NCI-H82 treated with DMSO at 0.1 percent for 48 hours (cell line): ENCODE results near the gene SPNS2.

Experiments
- DNase-seq: peaks from one replicate; lab custom pipeline; 2025; ENCODE audit not compliant: unreplicated experiment; lab: John Stamatoyannopoulos, UW

The SPNS2 gene

DNA sequence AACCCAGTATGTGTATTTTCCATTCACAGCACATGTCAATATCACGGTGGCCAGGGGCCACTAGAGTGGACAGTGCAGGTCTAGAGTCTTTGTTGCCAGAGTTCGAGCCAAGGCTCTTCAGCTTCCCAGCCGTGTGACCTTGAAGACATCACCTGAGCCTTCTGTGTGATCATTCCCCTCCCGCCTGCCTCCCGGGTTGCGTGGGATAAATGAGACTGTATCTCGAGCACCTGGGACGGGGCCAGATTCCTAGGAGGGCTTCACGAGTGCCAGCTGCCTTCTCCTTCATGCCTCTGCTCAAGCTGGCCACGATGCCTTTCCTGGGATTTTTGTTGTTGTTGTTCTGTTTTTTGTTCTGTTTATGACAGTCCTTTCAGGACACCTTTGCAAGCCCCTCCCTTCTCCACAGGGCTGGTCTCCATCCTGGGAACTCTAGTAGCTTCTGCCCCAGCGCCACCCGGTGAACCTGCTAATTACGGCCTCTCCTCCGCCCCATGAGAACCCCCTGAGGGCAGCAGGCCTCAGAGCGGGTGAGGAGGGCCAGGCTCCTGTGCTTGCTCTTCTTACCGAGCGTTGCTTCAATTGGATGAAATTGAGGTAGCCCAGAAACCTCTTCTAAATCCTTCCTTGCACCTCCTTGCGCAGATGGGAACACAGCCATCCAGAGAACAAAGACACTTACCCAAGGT, 3.9 kb downstream of the SPNS2 start:
- DNase-seq, result no peak

DNA sequence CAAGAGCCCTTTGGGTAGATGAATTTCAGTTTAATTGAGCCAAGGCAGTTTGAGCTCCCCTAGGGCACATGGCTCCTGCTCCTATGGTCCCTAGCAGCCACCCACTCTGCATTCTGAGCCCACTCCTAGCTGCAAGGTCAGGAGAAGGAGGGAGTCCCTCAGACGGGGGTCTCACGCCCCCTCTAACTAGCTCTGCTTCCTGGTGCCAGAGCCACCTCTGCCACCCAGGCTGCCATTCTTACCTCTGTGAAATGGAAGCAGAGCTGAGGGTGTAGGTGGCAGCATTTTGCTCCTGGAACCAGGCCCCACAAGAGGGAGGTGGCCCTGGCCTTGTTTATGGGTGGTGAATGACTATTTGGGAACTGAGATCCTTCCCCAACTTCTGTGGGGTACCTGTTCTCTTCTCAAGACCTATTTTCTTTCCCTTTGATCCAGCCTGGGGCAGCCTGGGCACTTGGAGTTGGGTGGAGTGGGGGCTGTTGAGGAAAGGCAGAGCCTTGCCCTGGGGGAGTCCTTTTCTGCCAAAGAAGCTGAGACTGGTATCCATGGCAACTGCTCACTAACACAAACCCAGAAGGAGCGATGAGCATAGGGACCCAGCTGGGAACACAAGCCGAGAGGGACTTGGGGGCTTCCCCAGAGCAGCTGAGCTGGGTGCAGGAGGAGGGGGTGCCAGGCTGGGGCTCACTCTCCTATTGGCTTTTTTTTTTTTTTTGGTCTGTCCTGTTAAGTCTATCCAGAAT, 4.8 kb downstream of the SPNS2 start:
- no peak for DNase-seq

DNA sequence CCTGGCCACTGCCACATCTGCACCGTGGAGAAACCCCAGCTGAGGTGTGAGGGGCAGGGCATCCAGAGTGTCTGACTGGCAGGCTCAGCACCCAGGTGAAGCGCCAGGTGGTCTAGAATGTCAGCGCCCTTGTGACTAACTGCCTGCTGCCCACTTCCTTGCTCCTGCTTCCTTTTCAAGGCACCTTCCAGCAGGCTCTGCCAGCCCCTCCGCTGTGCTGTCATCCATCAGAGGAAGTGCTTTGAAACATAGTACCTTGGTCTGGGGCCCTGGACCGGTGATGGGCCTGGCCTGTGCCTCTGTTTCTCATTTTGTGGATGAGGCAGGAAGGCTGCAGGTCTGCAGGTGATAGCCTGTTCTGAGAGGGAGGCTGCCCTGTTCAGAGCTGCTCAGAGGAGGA, 5.5 kb downstream of the SPNS2 start:
- DNase-seq, result no peak

DNA sequence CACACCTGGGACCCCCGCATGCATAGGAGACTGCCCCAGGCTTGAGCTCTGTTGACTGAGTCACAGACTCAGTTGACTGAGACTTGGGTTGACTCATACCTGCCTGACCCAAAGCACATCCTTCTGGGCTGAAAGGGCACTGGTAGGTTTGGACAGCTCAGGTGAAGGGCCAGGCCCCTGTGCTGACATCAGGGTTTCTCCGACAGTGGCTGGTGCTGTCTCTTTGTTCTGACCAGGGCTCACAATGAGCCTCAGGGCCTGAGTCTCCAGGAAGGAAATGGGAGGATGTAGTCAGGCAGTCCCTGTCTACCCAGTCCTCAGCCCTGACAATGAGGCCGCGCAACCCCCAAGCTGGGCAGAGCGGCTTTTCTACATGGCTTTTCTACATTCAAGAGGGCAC, 6.5 kb downstream of the SPNS2 start:
- DNase-seq, result no peak

DNA sequence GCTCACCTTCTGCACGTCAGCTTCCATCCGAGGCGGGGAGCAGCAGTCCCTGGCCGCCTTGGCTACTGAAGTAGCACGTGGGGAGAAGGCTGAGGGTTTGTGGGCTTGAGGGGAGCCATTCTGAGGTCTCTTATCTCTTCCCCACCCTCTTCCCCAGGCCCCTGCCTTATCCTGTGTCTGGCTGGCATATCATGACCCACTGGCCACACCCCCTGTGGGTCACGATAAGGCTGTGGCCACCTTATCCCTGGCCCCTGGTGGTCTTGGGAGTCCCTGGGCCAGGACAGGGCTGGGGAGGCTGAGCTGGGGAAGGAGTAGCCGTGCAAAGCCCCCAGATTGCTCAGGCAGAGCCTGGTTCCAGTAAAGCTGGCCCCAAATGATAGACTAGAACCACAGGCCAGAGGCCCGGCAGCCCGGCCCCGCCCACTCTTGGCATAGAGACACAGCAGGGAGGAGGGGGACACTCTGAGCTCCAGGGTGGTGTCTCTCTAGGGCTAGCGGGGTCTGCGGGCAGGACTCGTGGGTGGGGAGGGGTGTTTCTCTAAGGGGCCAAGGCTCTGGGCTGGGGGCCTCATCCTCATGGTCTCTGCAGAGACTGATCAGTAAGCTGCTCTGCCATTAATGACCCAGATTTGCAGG, 7.6 kb downstream of the SPNS2 start:
- no peak for DNase-seq

DNA sequence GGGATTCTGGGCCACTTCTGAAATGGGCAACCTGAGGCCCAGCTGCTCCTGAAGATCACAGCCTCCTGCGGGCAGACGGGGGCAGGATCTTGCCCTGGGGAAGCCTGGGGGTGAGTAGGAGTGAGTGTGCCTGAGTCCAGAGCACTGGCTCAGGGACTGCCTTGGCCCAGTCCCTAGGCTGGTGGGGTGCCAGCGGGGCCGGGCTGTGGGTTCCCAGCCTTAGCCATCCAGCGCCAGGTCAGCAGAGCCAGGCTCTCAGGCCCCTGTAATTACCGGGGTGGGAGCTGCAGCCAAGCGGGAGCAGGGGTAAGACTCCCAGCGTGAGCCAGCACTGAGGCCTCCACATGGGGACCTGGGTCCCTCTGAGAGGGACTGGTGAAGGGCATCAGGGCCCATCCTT, 8.2 kb downstream of the SPNS2 start:
- no peak for DNase-seq

DNA sequence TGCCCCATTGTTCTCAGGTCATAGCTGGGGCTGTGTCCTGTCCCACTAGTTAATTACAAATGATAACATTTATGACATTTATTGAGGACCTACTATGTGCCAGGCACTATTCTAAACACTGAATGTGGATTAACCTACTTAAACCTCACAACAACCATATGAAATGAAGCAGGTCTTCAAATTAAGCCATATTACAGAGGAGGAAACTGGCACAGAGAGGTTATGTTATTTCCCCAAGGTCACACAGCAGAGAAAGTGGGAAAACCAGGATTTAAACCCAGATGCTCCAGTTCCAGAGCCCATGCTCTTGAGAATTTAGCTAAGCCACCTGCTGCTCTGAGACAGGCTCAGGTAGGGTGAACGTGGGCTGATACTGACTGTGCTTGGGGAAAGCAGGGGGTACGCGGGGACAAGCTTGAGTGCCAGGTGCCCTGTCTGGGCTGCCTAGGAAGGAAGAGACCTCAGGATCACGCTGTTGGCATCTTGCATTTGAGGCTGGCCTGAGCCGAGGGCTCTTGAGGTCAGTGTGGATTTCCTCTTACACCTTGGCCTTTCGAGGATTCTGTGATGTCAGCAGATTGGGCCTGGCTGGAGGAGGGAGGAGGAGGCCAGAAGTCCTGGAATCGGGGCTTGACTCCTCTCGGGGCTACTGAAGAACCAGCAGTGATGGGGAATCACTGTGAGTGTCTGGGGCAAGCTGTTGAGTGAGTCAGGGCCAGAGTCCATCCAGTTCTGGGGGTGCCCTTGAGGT, 8.9 kb downstream of the SPNS2 start:
- no peak for DNase-seq

DNA sequence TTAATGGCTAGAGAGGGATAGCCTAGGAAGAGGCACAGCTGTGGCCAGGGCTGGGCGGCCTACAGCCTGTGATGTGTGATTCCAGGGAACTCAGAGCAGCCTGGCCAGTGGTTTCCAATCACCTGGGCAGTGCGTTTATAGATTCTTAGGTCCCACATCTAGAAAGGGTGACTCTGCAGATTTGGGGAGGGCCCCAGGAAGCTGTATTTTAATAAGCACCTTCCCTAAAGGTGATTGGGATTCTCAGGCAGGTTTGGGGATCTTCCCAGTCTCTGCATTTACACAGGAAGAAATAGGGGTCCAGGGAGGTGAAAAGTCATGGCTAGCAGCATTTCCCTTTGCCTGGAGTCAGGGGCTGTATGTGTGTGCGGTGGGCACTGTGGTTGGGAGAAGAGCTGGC, 9.5 kb downstream of the SPNS2 start:
- DNase-seq, result no peak

DNA sequence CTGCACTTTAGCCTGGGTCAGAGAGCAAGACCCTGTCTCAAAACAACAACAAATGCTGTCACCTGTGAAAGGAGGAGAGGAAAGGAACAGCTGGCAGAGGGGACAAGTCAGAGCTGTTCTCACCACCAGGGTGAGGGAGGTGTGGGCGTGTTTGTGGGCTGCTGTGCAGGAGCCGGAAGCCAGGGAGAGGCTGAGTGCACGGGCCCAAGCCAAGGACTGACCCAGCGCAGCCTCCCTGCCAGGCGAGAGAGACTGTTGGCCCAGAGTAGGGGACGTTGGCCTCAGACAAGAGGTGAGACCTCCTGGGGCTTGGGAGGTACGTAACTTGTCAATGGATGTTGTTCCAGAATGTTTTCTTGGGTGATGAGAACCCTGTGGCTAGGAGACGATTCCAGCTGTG, 10.7 kb downstream of the SPNS2 start:
- no peak for DNase-seq

DNA sequence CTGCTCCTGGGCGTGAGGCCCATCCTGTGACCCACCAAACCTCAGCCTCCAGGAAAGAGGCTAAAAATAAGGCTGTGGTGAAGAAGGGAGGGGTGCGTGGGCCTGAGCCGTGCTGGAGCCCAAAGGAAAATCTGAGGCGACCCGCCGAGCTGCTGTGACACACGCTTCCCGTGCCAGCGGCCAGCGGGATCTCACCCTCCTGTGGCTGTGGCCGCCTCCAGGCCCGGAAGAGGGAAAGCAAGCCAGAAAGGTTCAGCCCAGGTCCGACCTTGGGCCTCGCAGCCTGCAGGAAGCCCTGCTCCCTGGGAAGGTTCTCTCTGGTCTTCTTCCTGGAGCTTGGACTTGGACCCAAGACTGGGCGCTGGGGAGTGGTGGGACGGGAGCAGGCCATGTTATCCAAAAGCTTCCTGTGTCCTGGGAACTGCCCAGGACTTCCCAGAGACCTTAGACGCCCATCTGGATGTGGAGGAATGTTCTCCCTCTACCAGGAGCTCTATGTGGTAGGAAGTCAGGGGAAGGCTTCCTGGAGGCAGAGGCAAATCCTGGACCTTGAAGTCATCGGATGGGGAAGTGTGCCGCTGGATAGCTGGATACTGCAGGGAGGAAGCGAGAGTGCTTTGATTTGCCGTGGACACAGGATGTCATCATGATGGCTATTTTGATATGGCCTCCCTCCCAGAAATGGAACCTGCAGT, 11.4 kb downstream of the SPNS2 start:
- no peak for DNase-seq

DNA sequence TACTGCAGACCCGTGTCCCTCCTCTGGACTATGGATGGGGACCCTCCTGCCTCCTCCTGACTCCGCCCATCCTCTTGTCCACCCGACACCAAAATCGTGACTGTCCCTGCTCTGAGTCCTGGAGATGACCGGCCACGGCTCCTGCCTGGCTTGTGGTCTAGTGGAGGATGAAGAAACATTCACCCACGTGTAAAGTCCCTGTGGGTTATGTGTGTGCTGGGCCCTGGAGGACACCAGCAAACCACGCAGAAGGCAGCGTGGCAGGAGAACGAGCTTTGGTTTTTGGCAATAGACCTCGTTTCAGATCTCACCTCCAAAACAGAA, 11.9 kb downstream of the SPNS2 start:
- no peak for DNase-seq

DNA sequence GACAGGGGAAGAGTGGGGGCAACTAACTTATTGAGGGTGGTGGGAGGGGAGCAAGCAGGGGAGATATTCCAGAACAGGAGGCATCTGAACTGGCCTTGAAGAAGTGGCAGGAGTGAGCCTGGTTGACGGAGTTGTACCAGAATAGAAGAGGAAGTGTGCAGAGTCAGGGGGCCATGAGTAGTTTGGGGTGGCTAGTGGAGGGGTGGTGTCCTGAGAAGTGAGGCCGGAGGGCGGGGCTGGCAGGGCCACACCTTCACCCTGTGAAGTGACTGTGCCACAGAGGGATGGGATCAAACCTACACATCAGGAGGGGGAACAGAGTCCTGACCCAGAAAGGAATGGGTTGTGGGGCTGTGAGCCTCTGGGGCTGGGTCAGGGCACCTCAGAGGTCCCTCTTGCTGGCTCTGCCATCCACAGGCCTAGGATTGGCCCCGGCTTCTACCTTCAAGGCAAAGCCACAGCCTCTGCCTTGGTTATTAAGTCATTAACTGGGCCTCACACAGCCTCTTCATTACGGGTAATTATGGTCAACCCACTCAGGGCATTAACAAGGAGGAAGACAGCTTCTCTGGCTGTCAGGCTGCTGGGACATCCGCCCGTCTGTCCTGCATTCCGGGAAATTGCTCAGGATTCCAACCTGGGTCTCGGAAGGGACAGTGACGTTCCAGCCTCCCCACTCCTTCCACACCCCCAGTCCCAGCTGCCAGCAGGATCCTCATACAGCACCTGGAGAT, 12.7 kb downstream of the SPNS2 start:
- DNase-seq, result no peak

DNA sequence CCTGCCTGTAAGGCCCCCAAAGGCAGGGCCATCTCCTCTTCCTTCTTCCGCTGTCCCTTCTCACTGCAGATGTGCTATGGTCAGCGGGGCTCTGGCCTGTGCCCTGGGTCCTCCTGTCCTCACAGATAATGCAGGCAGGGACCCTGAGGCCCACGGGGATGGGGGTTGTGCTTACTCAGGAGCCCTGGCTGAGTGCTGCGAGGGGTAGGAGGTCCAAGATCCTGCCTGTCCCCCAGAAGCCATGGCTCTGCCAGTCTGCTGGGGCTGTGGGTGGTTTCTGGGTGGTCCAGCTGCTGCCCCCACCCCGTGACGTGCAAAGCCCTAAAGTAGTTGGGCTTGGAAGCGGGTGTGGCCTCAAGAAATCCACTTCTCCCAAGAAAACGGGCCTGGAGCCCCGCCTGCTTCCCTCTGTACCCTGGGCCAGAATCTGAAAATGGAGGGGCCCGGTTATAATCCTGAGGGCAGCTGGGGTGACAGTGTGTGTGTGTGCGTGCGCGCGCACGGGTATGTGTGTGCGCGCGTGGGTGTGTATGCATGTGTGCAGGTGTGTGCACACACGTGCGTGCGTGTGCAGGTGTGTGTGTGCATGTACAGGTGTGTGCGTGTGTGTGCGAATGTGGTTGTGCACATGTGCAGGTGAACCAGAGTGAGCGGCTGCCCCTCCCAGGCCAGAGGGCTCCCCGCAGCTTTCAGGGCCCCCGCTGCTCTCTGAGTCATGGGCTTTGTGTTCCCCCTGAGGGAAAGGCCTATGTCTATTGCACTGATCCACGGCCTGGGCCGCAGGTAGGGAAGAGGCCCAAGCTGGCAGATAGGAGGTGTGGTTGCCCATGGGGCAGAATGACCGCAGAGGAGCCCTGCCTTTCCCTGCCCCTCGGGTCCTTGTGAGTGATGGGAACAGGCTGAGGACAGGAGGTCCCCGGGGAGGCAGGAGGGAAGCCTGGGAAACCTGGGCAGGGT, 13.8 kb downstream of the SPNS2 start:
- DNase-seq, result no peak

DNA sequence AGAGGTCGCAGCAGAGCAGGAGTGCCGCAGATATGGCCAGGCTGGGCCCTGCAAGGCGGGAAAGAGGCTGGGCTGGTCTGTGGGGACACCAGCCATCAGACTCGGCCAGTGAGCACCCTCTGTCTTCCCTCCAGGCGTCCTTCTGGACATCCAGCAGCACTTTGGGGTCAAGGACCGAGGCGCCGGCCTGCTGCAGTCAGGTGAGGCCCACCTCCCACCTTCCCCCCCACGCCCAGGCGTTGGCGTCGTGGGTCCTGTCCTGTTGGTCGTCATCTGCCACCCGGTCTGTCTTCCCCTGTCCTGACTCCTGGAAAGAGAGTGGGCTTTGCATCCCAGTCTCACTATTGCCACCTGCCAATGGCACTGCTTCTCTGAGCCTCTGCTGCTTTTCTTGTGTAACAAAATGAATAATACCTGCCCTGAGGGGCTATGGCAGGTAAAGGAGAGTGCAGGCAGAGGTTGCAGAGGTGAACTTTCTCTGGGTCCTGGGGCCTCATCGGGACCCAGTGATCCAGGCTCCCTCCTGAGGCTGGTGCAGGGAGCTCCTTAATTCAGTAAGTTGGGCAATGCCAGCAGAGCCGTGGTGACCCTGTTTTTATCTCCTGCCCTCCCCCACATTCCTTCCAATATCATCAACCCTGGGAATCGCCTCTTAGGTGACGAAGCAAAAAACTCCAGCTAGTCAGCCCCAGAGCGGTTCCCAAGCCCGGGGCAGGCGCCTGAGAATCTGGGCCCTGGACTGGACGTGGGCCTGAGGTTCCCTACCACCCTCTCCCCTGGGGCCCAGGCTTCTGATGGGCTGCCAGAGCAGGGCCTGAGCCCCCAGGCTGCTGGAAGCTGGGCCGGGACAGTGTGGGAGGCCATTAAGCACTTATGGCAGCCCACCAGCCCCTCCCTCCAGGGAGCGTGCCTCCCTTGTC, 14.7 kb downstream of the SPNS2 start:
- DNase-seq, result no peak

DNA sequence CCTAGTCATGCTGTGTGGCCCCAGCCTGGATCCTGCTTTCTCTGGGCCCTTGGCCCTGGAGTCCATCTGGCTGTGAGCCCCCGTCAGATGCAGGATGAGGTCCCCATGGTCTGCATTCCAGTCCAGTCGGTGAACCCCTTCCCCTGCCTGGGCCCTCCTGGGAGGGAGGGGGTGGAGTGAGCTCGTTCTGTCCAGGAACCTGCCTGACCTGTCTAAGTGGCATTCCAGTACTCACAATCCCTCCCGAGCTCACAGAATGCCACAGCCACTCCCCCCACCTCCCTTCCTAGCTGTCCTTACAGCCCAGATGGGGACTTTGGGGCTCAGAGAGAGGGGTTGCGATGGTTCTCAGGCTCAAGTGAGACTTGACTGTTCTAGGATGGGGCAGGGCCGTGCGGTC, 15.5 kb downstream of the SPNS2 start:
- DNase-seq, result no peak

DNA sequence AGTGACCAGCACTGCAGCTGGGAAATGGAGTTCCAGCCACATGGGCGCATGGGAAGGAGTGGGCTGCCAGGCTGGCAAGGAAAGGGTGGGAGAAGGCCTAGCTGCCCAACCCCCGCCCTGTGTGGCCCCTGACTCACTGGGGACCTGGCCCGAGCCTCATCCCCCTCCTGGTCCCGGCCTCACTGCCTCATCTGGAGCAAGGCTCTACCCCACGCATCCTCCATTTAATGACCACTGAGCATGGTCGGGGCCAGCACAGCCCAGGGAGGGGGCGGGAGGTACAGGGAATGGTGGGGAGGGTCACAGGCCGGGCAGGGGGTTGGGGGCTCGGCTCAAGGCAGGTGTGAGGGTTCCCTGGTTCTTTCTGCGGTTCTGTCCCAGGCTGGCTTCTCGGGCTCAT, 16.1 kb downstream of the SPNS2 start:
- no peak for DNase-seq

DNA sequence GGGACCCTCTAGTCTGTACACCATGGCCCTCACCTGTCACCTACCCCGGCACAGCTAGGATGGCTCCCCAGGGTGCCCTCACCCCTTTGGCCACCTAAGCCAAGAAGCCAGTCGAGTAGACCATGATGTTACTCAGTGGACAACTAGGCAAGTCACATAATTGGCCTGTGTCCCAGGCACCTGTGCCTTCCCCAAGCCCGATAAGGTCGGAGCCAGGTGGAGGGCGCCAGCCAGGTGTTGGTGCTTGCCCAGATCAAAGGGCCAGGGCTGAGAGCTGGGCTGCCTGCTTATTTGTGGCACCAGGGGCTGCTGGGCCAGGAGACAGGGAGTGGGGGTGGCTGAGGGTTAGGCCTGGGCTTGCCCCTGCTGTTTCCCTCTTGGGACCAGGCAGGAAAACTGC, 16.8 kb downstream of the SPNS2 start:
- DNase-seq, result no peak

DNA sequence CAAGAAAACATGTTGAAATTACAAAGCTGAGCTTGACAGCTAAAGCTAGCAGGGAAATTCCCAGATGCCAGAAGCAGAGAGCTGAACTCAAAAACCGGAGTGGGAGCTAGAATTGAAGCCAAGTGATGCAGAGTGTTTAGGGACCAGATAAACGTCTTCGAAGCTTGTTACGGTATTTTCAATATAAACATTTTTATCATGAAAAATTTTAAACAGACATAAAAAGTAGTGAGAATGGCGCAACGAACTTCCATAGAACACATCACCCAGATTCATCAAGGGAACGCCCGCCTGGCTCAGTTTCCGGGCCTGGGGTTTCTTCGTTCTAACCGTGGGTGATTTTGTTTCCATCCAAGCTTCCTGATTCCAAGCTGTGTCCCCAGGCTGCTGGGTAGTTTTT, 18.1 kb downstream of the SPNS2 start:
- no peak for DNase-seq
